Activated CD4-positive, CD25-positive, alpha-beta regulatory T cell (primary cell): ENCODE data around the gene BHLHE23.
"Not testable (repeated sequence)": the region's sequence is repeated elsewhere in the genome, so short reads cannot be mapped to it uniquely, and the experiment has no call there.

Experiments used
- DNase-seq, 4 experiments: peaks; one replicate each; lab custom pipeline; 2025; lab: John Stamatoyannopoulos, UW

The BHLHE23 gene

GRCh38 chr20:62960446-62961309, 46.1 kb downstream of the BHLHE23 start:
- not testable (repeated sequence) for DNase-seq

DNA sequence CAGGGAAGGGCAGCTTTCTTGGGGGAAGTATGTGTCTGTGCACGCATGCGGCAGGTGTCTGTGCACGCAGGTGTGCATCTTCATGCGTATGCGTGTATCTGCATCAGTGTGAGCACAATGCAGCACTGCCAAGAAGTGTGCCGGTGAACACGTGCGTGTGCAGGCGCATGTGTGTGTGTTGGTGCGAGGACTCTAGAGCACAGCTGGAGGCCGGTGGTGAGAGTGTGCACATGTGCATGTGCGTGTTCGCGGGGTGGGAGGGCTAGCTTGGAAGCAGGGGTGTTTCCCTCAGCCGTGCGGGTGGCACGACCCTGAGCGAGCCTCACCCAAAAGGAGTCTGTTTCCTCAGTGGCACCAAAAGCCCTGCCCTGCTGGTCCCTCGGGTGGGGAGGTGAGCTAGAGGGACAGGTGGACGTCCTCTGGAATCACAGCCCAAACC, 46.7 kb downstream of the BHLHE23 start:
- no peak for DNase-seq

- no peak for DNase-seq
These were observed 47.4 kb downstream of the BHLHE23 start for GRCh38 chr20:62959101-62959971.

DNA sequence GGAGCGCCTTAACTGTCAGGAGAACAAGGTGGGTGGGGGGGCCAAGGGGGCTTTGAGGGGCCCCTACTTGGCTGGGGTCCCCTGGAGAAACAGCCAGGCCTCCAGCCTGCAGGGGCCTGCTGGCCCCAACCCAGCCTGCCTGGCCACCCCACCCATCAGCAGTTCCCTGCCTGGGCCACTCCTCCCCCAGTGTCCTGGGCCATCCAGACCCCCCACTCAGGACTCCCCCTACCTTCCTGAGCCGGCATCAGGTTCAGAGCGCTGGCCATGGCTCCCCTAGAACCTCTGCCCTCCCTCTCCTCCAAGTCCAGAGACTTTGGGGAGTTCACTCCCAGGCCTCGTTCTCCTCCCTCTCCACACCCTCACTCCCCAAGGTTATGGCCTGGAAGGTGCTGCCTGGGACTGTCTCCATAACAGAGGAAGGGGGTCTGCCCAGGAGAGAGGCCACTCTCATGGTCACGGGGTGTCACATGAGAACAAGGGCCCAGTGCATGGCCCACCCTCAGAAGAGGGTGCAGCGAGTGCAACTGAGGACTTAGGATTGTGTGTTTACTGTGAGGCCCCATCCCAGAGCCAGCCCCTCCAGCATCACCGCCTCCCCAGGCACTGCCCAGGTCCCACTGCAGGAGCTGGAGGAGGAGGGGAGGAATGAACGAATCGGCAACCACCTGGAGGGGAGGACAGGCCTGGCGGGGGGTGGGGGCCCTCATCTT, 48.2 kb downstream of the BHLHE23 start:
- DNase-seq, result no peak

DNA sequence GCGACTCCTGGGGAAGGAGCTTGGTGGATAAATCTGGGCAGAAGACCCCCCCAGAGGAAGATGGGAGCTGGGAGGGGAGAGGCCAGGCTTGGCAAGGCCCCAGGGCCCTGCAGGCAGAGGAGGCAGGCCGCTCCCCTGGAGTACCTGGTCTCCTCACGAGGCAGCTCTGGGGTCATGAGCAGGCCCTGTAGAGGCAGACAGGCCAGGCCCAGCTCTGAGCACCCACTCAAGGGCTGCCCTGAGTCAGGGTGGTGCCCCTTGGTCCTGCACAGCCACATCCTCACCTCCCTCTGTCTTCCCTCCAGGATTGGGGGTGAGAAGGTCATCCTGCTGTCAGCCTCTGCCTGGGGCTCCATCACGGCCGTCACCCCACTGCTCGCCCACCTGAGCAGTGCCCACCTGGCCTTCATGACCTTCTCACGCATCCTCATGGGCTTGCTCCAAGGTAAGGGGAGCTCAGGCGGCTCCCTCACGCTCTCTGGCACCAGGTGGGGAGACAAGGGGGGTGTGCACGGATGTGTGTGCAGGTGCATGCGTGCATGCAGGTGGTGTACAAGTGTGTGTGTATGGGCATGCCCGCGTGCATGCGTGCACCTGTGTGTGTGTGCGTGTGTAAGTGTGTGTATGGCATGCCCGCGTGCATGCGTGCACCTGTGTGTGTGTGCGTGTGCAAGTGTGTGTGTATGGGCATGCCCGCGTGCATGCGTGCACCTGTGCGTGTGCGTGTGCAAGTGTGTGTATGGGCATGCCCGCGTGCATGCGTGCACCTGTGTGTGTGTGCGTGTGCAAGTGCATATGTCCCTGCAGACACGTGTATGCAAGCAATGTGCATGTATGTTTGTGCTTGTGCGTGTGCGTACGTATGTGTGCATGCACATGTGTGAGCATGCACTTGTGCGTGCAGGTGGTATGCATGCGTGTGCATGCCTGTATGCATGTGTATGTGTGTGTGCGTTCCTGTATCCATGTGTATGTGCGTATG, 49.3 kb downstream of the BHLHE23 start:
- DNase-seq, result no peak

DNA sequence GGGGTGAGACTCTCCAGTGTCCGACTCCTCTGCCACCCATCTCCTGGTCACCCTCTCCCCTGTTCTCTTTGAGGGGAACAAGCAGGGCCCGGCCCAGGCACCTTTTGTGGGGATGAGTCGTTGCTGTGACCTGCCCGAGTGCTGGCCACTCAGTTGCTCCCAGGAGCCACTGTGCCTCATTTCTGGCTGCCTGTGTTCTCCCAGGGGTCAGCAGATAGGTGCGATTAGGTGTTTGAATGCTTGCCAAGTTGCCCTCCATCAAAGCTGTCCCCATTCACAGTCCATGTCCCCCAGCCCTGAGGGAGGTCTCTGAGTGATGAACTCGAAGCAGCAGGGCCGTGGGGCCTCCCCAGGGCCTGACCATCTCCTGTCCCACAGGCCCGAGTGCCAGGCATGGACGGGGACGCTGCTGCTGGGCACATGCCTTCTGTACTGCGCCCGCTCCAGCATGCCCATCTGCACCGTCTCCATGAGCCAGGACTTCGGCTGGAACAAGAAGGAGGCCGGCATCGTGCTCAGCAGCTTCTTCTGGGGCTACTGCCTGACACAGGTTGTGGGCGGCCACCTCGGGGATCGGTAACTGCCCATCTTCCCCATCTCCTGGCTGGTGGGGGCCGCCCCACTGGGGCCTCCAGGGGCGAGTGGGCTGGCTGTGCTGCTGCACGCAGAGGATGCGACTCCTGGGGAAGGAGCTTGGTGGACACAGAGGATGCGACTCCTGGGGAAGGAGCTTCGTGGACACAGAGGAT, 50.2 kb downstream of the BHLHE23 start:
- no peak for DNase-seq
